T-helper 22 cell (primary cell): Measurements from ENCODE around the gene NANOS2.
"Not testable (repeated sequence)": the region's sequence is repeated elsewhere in the genome, so short reads cannot be mapped to it uniquely, and the experiment has no call there.

Source experiments
- DNase-seq: peaks from one replicate; pipeline ENCODE4 v3.0.0-alpha.2; 2020; ENCODE audit warnings: low read depth

The NANOS2 gene

GRCh38 chr19:45876411-45877197 lies 38.0 kb downstream of the NANOS2 start:
- no peak for DNase-seq

GRCh38 chr19:45876161-45876410 lies 38.5 kb downstream of the NANOS2 start:
- DNase-seq: no peak

- no peak for DNase-seq
Observed at GRCh38 chr19:45874620-45874966, 40.0 kb downstream of the NANOS2 start.

- no peak for DNase-seq
Observed at GRCh38 chr19:45873219-45873772, 41.3 kb downstream of the NANOS2 start.

- DNase-seq: no peak
Observed at GRCh38 chr19:45872095-45872919, 42.3 kb downstream of the NANOS2 start.

GRCh38 chr19:45870798-45871197 lies 43.8 kb downstream of the NANOS2 start:
- DNase-seq: no peak

GRCh38 chr19:45867241-45867640 lies 47.3 kb downstream of the NANOS2 start:
- not testable (repeated sequence) for DNase-seq

- no peak for DNase-seq
Observed at GRCh38 chr19:45866400-45867176, 48.0 kb downstream of the NANOS2 start.

- DNase-seq: no peak
Observed at GRCh38 chr19:45865269-45865948, 49.2 kb downstream of the NANOS2 start.

GRCh38 chr19:45864629-45865082 lies 49.9 kb downstream of the NANOS2 start:
- no peak for DNase-seq

- DNase-seq: peak; percentile 37
Observed at GRCh38 chr19:45863840-45864628, 50.5 kb downstream of the NANOS2 start, which contains the start of gene FOXA3. Gene FOXA3 (plus strand): TSS chr19:45864326. CDS start chr19:45864457, 131 bp downstream.

- no peak for DNase-seq
Observed at GRCh38 chr19:45863335-45863839, 51.2 kb downstream of the NANOS2 start.
